NCI-H2227 treated with DMSO at 0.1 percent for 48 hours (cell line): Measurements from ENCODE around the gene OLR1.
"Not testable (repeated sequence)": the region's sequence is repeated elsewhere in the genome, so short reads cannot be mapped to it uniquely, and the experiment has no call there.

Experiments
- DNase-seq: peaks from one replicate; lab custom pipeline; 2025; lab: John Stamatoyannopoulos, UW

The OLR1 gene

GRCh38 chr12:10190558-10191388 is 18.8 kb upstream of the OLR1 start:
- no peak for DNase-seq

- no peak for DNase-seq
These were observed 17.7 kb upstream of the OLR1 start for GRCh38 chr12:10189653-10190052.

- not testable (repeated sequence) for DNase-seq
These were observed 15.0 kb upstream of the OLR1 start for GRCh38 chr12:10186958-10187357.

GRCh38 chr12:10186299-10186698 is 14.4 kb upstream of the OLR1 start:
- DNase-seq, result no peak

GRCh38 chr12:10184261-10184843 is 12.4 kb upstream of the OLR1 start:
- DNase-seq, result no peak

- DNase-seq, result no peak
These were observed 10.6 kb upstream of the OLR1 start for GRCh38 chr12:10182354-10183049.

GRCh38 chr12:10179776-10180181 is 7.8 kb upstream of the OLR1 start:
- no peak for DNase-seq

GRCh38 chr12:10178821-10179220 is 6.9 kb upstream of the OLR1 start, which contains the start of gene TMEM52B:
TSS of gene TMEM52B (plus strand) at chr12:10179032. CDS start at chr12:10179575, 543 bp downstream.
- no peak for DNase-seq

GRCh38 chr12:10175846-10176636 is 4.1 kb upstream of the OLR1 start:
- DNase-seq, result no peak

- no peak for DNase-seq
These were observed 3.2 kb upstream of the OLR1 start for GRCh38 chr12:10174986-10175614.

GRCh38 chr12:10170216-10170615 is 1.7 kb downstream of the OLR1 start:
- DNase-seq, result no peak

GRCh38 chr12:10169104-10169503 is 2.8 kb downstream of the OLR1 start:
- DNase-seq, result no peak

GRCh38 chr12:10167599-10167998 is 4.3 kb downstream of the OLR1 start:
- DNase-seq, result no peak

- no peak for DNase-seq
These were observed 6.5 kb downstream of the OLR1 start for GRCh38 chr12:10165421-10165820.

- DNase-seq, result no peak
These were observed 8.8 kb downstream of the OLR1 start for GRCh38 chr12:10163084-10163483.

GRCh38 chr12:10160617-10161385 is 11.1 kb downstream of the OLR1 start:
- DNase-seq, result no peak

GRCh38 chr12:10159280-10159679 is 12.7 kb downstream of the OLR1 start:
- DNase-seq, result no peak

- no peak for DNase-seq
These were observed 13.5 kb downstream of the OLR1 start for GRCh38 chr12:10158406-10158805.

GRCh38 chr12:10155966-10156365 is 16.0 kb downstream of the OLR1 start:
- DNase-seq, result no peak

GRCh38 chr12:10154145-10154496 is 17.8 kb downstream of the OLR1 start:
- DNase-seq, result no peak
